ENCODE results near the gene RNF175.

Gene RNF175

GRCh38 chr4:153759407-153760316 lies at the start of gene RNF175:
Gene RNF175 (minus strand): TSS chr4:153760024. CDS start chr4:153759862, 162 bp downstream.
- no peak for DNase-seq

GRCh38 chr4:153809307-153809706 lies 49.5 kb upstream of the RNF175 start:
- DNase-seq, result no peak

- no peak for DNase-seq
Observed at GRCh38 chr4:153808175-153808574, 48.4 kb upstream of the RNF175 start.

GRCh38 chr4:153806073-153806472 lies 46.2 kb upstream of the RNF175 start:
- no peak for DNase-seq

GRCh38 chr4:153804722-153805121 lies 44.9 kb upstream of the RNF175 start:
- no peak for DNase-seq

GRCh38 chr4:153799694-153800074 lies 39.9 kb upstream of the RNF175 start:
- DNase-seq, result no peak

GRCh38 chr4:153798901-153799693 lies 39.3 kb upstream of the RNF175 start:
- no peak for DNase-seq

GRCh38 chr4:153798420-153798819 lies 38.6 kb upstream of the RNF175 start:
- DNase-seq, result no peak

GRCh38 chr4:153794006-153794405 lies 34.2 kb upstream of the RNF175 start:
- no peak for DNase-seq

- DNase-seq, result no peak
Observed at GRCh38 chr4:153792618-153793247, 32.9 kb upstream of the RNF175 start.

GRCh38 chr4:153791746-153792617 lies 32.2 kb upstream of the RNF175 start:
- DNase-seq, result peak; percentile 11 to 61

GRCh38 chr4:153790962-153791551 lies 31.2 kb upstream of the RNF175 start:
- no peak for DNase-seq

- DNase-seq, result no peak
Observed at GRCh38 chr4:153790500-153790865, 30.7 kb upstream of the RNF175 start.

GRCh38 chr4:153789741-153790499 lies 30.1 kb upstream of the RNF175 start:
- DNase-seq, result no peak

GRCh38 chr4:153788413-153789276 lies 28.8 kb upstream of the RNF175 start, which contains the start of gene SFRP2:
Gene SFRP2 (minus strand): TSS chr4:153789083. CDS start chr4:153788835, 248 bp downstream.
- DNase-seq, result no peak

GRCh38 chr4:153788051-153788412 lies 28.2 kb upstream of the RNF175 start:
- no peak for DNase-seq

- no peak for DNase-seq
Observed at GRCh38 chr4:153787575-153787974, 27.8 kb upstream of the RNF175 start.

GRCh38 chr4:153787061-153787560 lies 27.3 kb upstream of the RNF175 start:
- no peak for DNase-seq

GRCh38 chr4:153785910-153786721 lies 26.3 kb upstream of the RNF175 start:
- no peak for DNase-seq

All from NCI-H1930 (cell line).